NB4 (cell line): ENCODE results near the gene SHCBP1.

ENCODE experiments used
- POLR2A ChIP-seq: IDR thresholded peaks from 2 replicates; pipeline ENCODE4 v1.6.1; 2011; ENCODE audit warnings: mild to moderate bottlenecking; ENCODE audit not compliant: insufficient read length; ENCODE audit errors: extremely low read depth
- TF ChIP-seq, protein P1 (sequence below): IDR thresholded peaks from one replicate; pipeline ENCODE4 v1.5.1; 2012; ENCODE audit warnings: low read depth, low read length

- TF ChIP-seq, protein P1, sequence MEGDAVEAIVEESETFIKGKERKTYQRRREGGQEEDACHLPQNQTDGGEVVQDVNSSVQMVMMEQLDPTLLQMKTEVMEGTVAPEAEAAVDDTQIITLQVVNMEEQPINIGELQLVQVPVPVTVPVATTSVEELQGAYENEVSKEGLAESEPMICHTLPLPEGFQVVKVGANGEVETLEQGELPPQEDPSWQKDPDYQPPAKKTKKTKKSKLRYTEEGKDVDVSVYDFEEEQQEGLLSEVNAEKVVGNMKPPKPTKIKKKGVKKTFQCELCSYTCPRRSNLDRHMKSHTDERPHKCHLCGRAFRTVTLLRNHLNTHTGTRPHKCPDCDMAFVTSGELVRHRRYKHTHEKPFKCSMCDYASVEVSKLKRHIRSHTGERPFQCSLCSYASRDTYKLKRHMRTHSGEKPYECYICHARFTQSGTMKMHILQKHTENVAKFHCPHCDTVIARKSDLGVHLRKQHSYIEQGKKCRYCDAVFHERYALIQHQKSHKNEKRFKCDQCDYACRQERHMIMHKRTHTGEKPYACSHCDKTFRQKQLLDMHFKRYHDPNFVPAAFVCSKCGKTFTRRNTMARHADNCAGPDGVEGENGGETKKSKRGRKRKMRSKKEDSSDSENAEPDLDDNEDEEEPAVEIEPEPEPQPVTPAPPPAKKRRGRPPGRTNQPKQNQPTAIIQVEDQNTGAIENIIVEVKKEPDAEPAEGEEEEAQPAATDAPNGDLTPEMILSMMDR: no peak
- no peak for TF ChIP-seq POLR2A
Observed at GRCh38 chr16:46573834-46574159, 47.4 kb downstream of the SHCBP1 start.
